Thoracic aorta (tissue), 2 donors: ENCODE data around the gene NRP1. TPM values are rescaled to one million over a fixed set of nuclear protein-coding genes. Genes with fewer than 3 reads are reported as not detected.

Experiments
- ATAC-seq: fragments of 150-250 bp; one replicate; pipeline ENCODE4 v1.8.0; 2017; ENCODE audit warnings: low read depth; ENCODE audit not compliant: insufficient number of reproducible peaks, low FRiP score
- DNase-seq: peaks from one replicate; pipeline ENCODE4 v3.0.0-alpha.2; 2020; ENCODE audit warnings: low spot score
- H3K27ac ChIP-seq, 2 donors: fragments of 200-600 bp; sonication (generic); 1 replicate in 1 of 2; 2 replicates in 1 of 2; pipeline ENCODE4 v1.5.1; 2016; ENCODE audit warnings: mild to moderate bottlenecking in 2 of 2, moderate library complexity in 2 of 2
- H3K27me3 ChIP-seq: fragments of 200-600 bp; sonication (generic); replicated peaks from 2 replicates; pipeline ENCODE4 v1.6.0; 2016; ENCODE audit warnings: mild to moderate bottlenecking; ENCODE audit not compliant: insufficient read depth
- H3K36me3 ChIP-seq: fragments of 200-600 bp; sonication (generic); one replicate; pipeline ENCODE4 v1.5.1; 2016
- H3K4me1 ChIP-seq, 2 donors: fragments of 200-600 bp; sonication (generic); 1 replicate in 1 of 2; 2 replicates in 1 of 2; pipeline versions ENCODE4 v1.5.1 to v1.6.0; 2016; ENCODE audit warnings: low read depth in 2 of 2, mild to moderate bottlenecking in 1 of 2; ENCODE audit not compliant: control insufficient read depth in 1 of 2
- H3K4me3 ChIP-seq: fragments of 200-600 bp; sonication (generic); 2 replicates; pipeline ENCODE4 v1.5.1; 2016; ENCODE audit warnings: mild to moderate bottlenecking
- H3K9me3 ChIP-seq: fragments of 200-600 bp; sonication (generic); 2 replicates; pipeline ENCODE4 v1.5.1; 2016
- total RNA-seq, 2 donors: library from RNA; depleted of rRNA; stranded (reverse); fragments of >200 nt; gene quantifications; one replicate each; pipeline versions ENCODE4 v1.1.0 to v1.2.3, GENCODE V29; 2016
- TF ChIP-seq, protein P1 (sequence below): fragments of 200-600 bp; sonication (generic); IDR thresholded peaks from one replicate; pipeline ENCODE4 v1.5.1; 2019; ENCODE audit warnings: antibody characterized with exemption

NRP1 gene
- total RNA-seq, 2 donors from 2014 or later, result 66.9 to 117 TPM

- Histone ChIP-seq H3K27me3 (no peaks in the 10 kb centered on the region), H3K4me1 (no peaks in the 10 kb centered on the region), H3K36me3 (peaks cover 17% of the 10 kb centered on the region), H3K4me3 (no peak overlapping the region), H3K27ac (no peak overlapping the region), H3K9me3 (no peaks in the 10 kb centered on the region)
- TF ChIP-seq, protein P1, sequence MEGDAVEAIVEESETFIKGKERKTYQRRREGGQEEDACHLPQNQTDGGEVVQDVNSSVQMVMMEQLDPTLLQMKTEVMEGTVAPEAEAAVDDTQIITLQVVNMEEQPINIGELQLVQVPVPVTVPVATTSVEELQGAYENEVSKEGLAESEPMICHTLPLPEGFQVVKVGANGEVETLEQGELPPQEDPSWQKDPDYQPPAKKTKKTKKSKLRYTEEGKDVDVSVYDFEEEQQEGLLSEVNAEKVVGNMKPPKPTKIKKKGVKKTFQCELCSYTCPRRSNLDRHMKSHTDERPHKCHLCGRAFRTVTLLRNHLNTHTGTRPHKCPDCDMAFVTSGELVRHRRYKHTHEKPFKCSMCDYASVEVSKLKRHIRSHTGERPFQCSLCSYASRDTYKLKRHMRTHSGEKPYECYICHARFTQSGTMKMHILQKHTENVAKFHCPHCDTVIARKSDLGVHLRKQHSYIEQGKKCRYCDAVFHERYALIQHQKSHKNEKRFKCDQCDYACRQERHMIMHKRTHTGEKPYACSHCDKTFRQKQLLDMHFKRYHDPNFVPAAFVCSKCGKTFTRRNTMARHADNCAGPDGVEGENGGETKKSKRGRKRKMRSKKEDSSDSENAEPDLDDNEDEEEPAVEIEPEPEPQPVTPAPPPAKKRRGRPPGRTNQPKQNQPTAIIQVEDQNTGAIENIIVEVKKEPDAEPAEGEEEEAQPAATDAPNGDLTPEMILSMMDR, result no peak
- ATAC-seq (no peak), DNase-seq (no peak)
Measured at GRCh38 chr10:33258967-33259366, 75.5 kb downstream of the NRP1 start.

DNA sequence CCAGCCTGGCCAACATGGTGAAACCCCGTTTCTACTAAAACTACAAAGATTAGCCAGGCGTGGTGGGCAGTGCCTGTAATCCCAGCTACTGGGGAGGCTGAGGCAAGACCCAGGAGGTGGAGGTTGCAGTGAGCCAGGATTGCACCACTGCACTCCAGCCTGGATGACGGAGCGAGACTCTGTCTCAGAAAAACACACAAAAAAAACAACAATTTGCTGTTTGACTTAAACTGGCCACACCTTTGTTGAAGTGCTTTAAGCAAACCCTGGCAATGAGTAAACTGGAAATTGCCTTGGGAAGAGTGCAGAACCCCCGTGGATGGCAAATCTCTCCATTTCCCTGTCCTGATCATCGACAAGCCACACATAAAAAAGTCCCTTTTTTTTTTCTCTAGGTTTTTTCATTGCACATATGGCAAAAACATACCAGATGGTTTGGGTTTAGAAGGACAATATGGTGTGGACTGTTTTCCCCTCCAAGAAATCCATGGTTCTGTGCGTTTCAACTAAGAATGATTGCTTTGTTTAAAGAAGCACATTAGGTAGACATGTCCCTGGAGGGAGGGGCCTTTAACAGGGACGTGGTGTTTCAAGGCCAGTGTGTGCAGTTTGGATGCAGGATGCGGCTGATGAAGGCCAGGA lies 76.9 kb downstream of the NRP1 start:
- Histone ChIP-seq H3K27ac (no peak overlapping the region), H3K4me1 (peaks cover 0 to 3% of the 10 kb centered on the region in 2 donors), H3K27me3 (no peaks in the 10 kb centered on the region), H3K36me3 (peaks cover 12% of the 10 kb centered on the region), H3K9me3 (no peaks in the 10 kb centered on the region), H3K4me3 (no peak overlapping the region)
- DNase-seq (no peak), ATAC-seq (no peak)
- TF ChIP-seq, protein P1, result no peak

- Histone ChIP-seq H3K36me3 (peaks cover 19% of the 10 kb centered on the region), H3K9me3 (no peaks in the 10 kb centered on the region), H3K27me3 (no peaks in the 10 kb centered on the region), H3K4me1 (peaks cover 0 to 3% of the 10 kb centered on the region in 2 donors), H3K4me3 (no peak overlapping the region), H3K27ac (no peak overlapping the region)
- no peak for ATAC-seq
- TF ChIP-seq, protein P1, result no peak
- no peak for DNase-seq
Measured at GRCh38 chr10:33256458-33256857, 78.0 kb downstream of the NRP1 start.

DNA sequence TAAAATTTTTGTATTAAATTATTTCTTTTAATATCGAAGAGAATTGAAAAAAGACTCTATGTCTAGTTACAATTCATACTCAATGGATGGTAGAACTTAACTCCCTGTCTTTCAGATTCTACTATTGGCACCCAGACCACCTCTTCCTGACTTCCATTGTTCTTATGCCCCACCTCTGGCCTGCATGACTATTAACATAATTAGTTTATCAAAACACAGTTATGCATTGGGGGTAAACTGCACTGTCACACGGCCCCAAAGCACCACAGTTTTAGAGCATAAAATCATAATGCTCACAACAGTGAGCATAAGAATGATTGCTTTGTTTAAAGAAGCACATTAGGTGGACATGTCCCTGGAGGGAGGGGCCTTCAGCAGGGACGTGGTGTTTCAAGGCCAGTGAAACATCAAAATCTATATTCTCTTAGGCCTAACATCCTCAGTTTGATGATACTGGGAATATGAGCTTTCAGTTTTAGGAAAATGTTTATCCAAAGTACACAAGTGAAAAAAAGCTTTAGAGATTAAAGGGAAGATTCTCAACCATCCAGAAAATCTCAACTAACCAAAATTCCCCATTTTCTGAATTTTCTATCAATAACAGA lies 79.8 kb downstream of the NRP1 start:
- TF ChIP-seq, protein P1, result no peak
- Histone ChIP-seq H3K4me3 (no peak overlapping the region), H3K27me3 (no peaks in the 10 kb centered on the region), H3K27ac (no peak overlapping the region), H3K4me1 (peaks cover 0 to 3% of the 10 kb centered on the region in 2 donors), H3K36me3 (peaks cover 20% of the 10 kb centered on the region), H3K9me3 (no peaks in the 10 kb centered on the region)
- DNase-seq (no peak), ATAC-seq (no peak)

DNA sequence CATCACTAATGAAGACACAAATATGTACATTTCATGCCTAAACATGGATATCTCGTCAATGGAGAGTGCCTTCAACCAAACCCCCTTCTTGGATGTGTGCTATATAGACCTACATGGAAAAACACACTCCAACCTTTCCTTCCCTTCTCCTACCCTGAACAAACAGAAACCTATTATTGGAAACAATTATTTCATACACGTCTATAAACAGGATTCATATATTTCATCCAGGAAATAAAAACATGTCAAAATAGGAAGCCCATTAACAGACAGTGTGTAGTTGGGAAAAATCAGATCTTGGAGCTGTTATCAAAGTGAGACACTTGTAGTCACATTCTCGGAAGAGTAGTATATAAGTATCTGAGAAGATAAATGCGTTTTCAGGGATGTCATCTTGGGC lies 81.1 kb downstream of the NRP1 start:
- DNase-seq (no peak), ATAC-seq (no peak)
- peaks cover 0 to 3% of the 10 kb centered on the region in 2 donors for H3K4me1 ChIP-seq
- H3K27me3 ChIP-seq, result no peaks in the 10 kb centered on the region
- no peak overlapping the region for H3K4me3 ChIP-seq
- TF ChIP-seq, protein P1, result no peak
- no peaks in the 10 kb centered on the region for H3K9me3 ChIP-seq
- H3K36me3 ChIP-seq, result peaks cover 20% of the 10 kb centered on the region
- H3K27ac ChIP-seq, result no peak overlapping the region
